ENCODE results near the gene PDZD8.

- TF ChIP-seq CTCF (IDR thresholded peaks at IDR 0.05) = no peak
- TF ChIP-seq POLR2A (IDR thresholded peaks at IDR 0.05) = no peak
Observed at GRCh38 chr10:117277675-117278074, 97.6 kb downstream of the PDZD8 start.

Data from adrenal gland (tissue), 5 donors.